Esophagus squamous epithelium (tissue), 4 donors: ENCODE results near the gene ERAS.

Source experiments
- CTCF ChIP-seq, 6 experiments: fragments of 450-650 bp in 4 of 6; fragments of 200-600 bp in 2 of 6; sonication (generic) in 2 of 6; IDR thresholded peaks; one replicate each; pipeline ENCODE4 v1.5.1; 2016 to 2019; ENCODE audit warnings: antibody characterized with exemption in 6 of 6, mild to moderate bottlenecking in 4 of 6, moderate library complexity in 4 of 6
- POLR2A ChIP-seq, 4 donors: fragments of 450-650 bp; IDR thresholded peaks; one replicate each; pipeline ENCODE4 v1.6.1; 2017; ENCODE audit warnings: antibody characterized with exemption in 4 of 4, mild to moderate bottlenecking in 4 of 4, moderate library complexity in 3 of 4

- TF ChIP-seq CTCF (IDR thresholded peaks at IDR 0.05) (no peak), POLR2A (IDR thresholded peaks at IDR 0.05) (no peak)
These were observed 1.3 kb downstream of the ERAS start for GRCh38 chrX:48827654-48827968.
